Measurements from ENCODE around the gene KRTAP2-2. TPM values are rescaled to one million over a fixed set of nuclear protein-coding genes. Genes with fewer than 3 reads are reported as not detected.
"Not testable (repeated sequence)": the region's sequence is repeated elsewhere in the genome, so short reads cannot be mapped to it uniquely, and the experiment has no call there.

The KRTAP2-2 gene, protein sequence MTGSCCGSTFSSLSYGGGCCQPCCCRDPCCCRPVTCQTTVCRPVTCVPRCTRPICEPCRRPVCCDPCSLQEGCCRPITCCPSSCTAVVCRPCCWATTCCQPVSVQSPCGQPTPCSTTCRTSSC
- not detected in 2 replicates for total RNA-seq (2013; cell fraction: nucleolus; rRNA removed)
- total RNA-seq (2014; rRNA removed) (not detected in 2 replicates), total RNA-seq (2014; rRNA removed; fragmentation: Illumina TruSeq; extraction: Trizol) (not detected in 2 replicates), total RNA-seq (2021) (not detected in 2 replicates), polyA plus RNA-seq (2011; rRNA removed) (not detected in 2 replicates), polyA plus RNA-seq (2014; fragmentation: Illumina TruSeq; extraction: Trizol) (not detected in 2 replicates), polyA plus RNA-seq (2014; fragmentation: Nextera tagmentation; extraction: Ambion mirVana) (not detected), polyA plus RNA-seq (2014; rRNA removed) (not detected in 2 replicates), polyA plus RNA-seq (2016; fragmentation: Nextera tagmentation; extraction: Ambion mirVana) (not detected), polyA minus RNA-seq (2011; rRNA and poly(A)+ RNA removed) (not detected in 2 replicates), Bru-seq, nascent RNA (not detected), BruChase-seq, experiment 1, labeled RNA remaining after a 6-hour chase (not detected), BruChase-seq, experiment 2, labeled RNA remaining after a 2-hour chase (not detected)
- polyA plus RNA-seq (2011; ENCODE audit: low read depth) = not detected
- polyA plus RNA-seq (2011; cell fraction: cytosol; rRNA removed) = not detected in 2 replicates
- not detected in 2 replicates for polyA plus RNA-seq (2011; cell fraction: nucleus; rRNA removed)
- polyA plus RNA-seq (2012) = not detected in 2 replicates
- polyA minus RNA-seq (2011; cell fraction: cytosol; rRNA and poly(A)+ RNA removed) = not detected in 2 replicates
- not detected in 2 replicates for polyA minus RNA-seq (2011; cell fraction: nucleus; rRNA and poly(A)+ RNA removed)
- long read RNA-seq, experiment 1 = 0 reads
- long read RNA-seq, experiment 2 = 0 reads

DNA sequence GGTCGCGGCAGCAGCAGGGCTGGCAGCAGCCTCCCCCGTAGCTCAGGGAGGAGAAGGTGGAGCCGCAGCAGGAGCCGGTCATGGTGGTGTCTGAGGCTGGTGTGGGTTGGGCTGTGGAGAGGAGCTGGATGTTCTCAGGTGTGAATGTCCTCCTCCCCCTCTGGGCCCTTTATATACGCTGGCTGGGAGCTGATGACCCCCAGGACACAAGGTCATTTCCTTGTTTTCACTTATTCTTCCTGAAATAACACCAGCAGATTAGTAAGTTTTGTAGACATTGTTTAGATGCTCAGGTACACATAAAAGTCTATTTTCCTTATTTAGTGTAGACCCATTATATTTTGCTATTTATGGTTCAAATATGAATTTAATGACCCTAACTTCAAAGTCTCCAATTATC is at the start of gene KRTAP2-2:
KRTAP2-2 (minus strand) TSS at position 101 of the 400 bp plus-strand sequence; CDS start at position 82, 19 bp downstream.
- ATAC-seq; H4K20me1 ChIP-seq (ENCODE audit: control insufficient read depth, insufficient read depth); H3K79me2 ChIP-seq (ENCODE audit: control insufficient read depth, insufficient read depth, low read length); H3K9ac ChIP-seq (ENCODE audit: control insufficient read depth, insufficient read depth, low read length); H3K4me3 ChIP-seq; CTCF ChIA-PET; H3K9me3 ChIP-seq (replicated peaks; ENCODE audit: control insufficient read depth, insufficient read depth, low read length); intact Hi-C loops (cut with micrococcal nuclease; ENCODE audit: unreplicated experiment); H3K4me2 ChIP-seq (ENCODE audit: control insufficient read depth, insufficient read depth); H3K4me1 ChIP-seq (ENCODE audit: control insufficient read depth, insufficient read depth, low read length); H3K27ac ChIP-seq (ENCODE audit: control insufficient read depth, insufficient read depth); in situ Hi-C loops (cut with MboI); POLR2A ChIA-PET; DNase-seq (ENCODE audit: low read depth, low spot score); RAD21 ChIA-PET (ENCODE audit: unreplicated experiment); H3K27me3 ChIP-seq (replicated peaks in 1 of 2; ENCODE audit: control insufficient read depth in 2 of 2, insufficient read depth in 2 of 2, low read length in 1 of 2); H2AFZ ChIP-seq (ENCODE audit: control insufficient read depth, low read depth, low read length); BruUV-seq (replicated peaks); SMC1A ChIA-PET (ENCODE audit: uncharacterized antibody, unreplicated experiment); FAIRE-seq; H3K36me3 ChIP-seq (ENCODE audit: control insufficient read depth in 2 of 2, insufficient read depth in 2 of 2, low read length in 1 of 2): not testable (repeated sequence)
- 0% methylated on average over 1 of the region's 6 CpGs for WGBS (ENCODE audit: insufficient coverage, insufficient replicate concordance, low lambda C conversion rate, missing lambda C conversion rate)

DNA sequence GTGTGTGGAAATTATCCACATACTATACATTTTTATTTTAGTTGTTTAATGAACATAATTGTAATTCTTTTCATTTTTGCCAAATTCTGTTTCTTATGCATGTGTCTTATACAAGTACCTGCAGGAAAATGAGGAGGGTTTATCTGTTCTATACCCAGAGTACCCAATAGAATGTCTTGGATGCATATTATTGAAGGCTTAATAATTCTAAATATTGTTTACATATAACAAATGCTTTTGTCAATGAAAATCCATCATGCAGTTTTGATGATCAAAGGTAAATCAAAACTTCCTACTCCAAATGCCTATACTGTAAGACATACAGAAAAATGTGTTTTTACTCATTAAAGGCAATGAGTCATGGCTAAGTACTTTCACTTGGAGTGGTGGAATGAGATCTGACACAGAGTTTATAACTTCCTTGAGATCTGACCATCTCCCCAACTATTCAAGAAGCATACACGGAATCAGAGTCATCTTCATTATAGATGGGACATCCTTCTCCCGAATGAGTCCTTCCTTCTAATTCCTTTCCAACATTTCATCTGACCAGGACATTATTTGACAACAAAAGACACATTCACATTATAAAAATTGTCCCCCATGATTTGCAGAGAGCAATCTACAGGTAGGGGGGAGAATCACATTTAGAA is 49.5 kb upstream of the KRTAP2-2 start:
- FAIRE-seq = not testable (repeated sequence)

More for the DNA sequence above, 49.5 kb upstream of the KRTAP2-2 start:
- H3K4me1 ChIP-seq (ENCODE audit: control insufficient read depth, insufficient read depth, low read length); H3K4me3 ChIP-seq; H4K20me1 ChIP-seq (ENCODE audit: control insufficient read depth, insufficient read depth); H3K9me3 ChIP-seq (replicated peaks; ENCODE audit: control insufficient read depth, insufficient read depth, low read length); ATAC-seq; H3K9ac ChIP-seq (ENCODE audit: control insufficient read depth, insufficient read depth, low read length); in situ Hi-C loops (cut with MboI); H3K36me3 ChIP-seq (ENCODE audit: control insufficient read depth in 2 of 2, insufficient read depth in 2 of 2, low read length in 1 of 2); POLR2A ChIA-PET; RAD21 ChIA-PET (ENCODE audit: unreplicated experiment); SMC1A ChIA-PET (ENCODE audit: uncharacterized antibody, unreplicated experiment); H3K27ac ChIP-seq (ENCODE audit: control insufficient read depth, insufficient read depth); DNase-seq (ENCODE audit: low read depth, low spot score); H3K4me2 ChIP-seq (ENCODE audit: control insufficient read depth, insufficient read depth); BruUV-seq (replicated peaks); H2AFZ ChIP-seq (ENCODE audit: control insufficient read depth, low read depth, low read length); H3K27me3 ChIP-seq (replicated peaks in 1 of 2; ENCODE audit: control insufficient read depth in 2 of 2, insufficient read depth in 2 of 2, low read length in 1 of 2); CTCF ChIA-PET; intact Hi-C loops (cut with micrococcal nuclease; ENCODE audit: unreplicated experiment); H3K79me2 ChIP-seq (ENCODE audit: control insufficient read depth, insufficient read depth, low read length): not testable (repeated sequence)
- WGBS (ENCODE audit: insufficient coverage, insufficient replicate concordance, low lambda C conversion rate, missing lambda C conversion rate) = 0% methylated on average over 2 of the region's 2 CpGs

Measured in GM12878 (cell line).